Gastroesophageal sphincter (tissue), 4 donors: Measurements from ENCODE around the gene DHCR7. TPM values are rescaled to one million over a fixed set of nuclear protein-coding genes. Genes with fewer than 3 reads are reported as not detected.

Experiments used
- ATAC-seq: fragments of 150-250 bp; one replicate; pipeline ENCODE4 v1.9.1; 2016; ENCODE audit warnings: mild to moderate bottlenecking, moderate library complexity
- H3K27ac ChIP-seq, 4 donors: fragments of 200-600 bp; sonication (generic) in 3 of 4; 1 replicate in 3 of 4; 2 replicates in 1 of 4; pipeline ENCODE4 v1.5.1; 2016 to 2019
- H3K27me3 ChIP-seq: fragments of 200-600 bp; sonication (generic); one replicate; pipeline ENCODE4 v1.5.1; 2019
- H3K36me3 ChIP-seq, 2 donors: fragments of 200-600 bp; sonication (generic); one replicate each; pipeline ENCODE4 v1.5.1; 2019; ENCODE audit warnings: control low read depth in 1 of 2
- H3K4me1 ChIP-seq, 3 donors: fragments of 200-600 bp; sonication (generic); 1 replicate in 2 of 3; 2 replicates in 1 of 3; pipeline ENCODE4 v1.5.1; 2016 to 2019; ENCODE audit warnings: control low read depth in 2 of 3
- H3K4me3 ChIP-seq, 2 donors: fragments of 200-600 bp; sonication (generic); one replicate each; pipeline ENCODE4 v1.5.1; 2019; ENCODE audit warnings: mild to moderate bottlenecking in 1 of 2, moderate library complexity in 1 of 2
- H3K9me3 ChIP-seq, 3 donors: fragments of 200-600 bp; sonication (generic); one replicate each; pipeline ENCODE4 v1.5.1; 2017 to 2019; ENCODE audit warnings: control low read depth in 2 of 3
- EP300 ChIP-seq: sonication (generic); formaldehyde crosslinking; IDR thresholded peaks from one replicate; pipeline ENCODE4 v1.6.1; 2017; ENCODE audit warnings: antibody characterized with exemption, mild to moderate bottlenecking
- POLR2A ChIP-seq, 2 donors: fragments of 450-650 bp; IDR thresholded peaks; one replicate each; pipeline ENCODE4 v1.6.1; 2017; ENCODE audit warnings: antibody characterized with exemption in 2 of 2, mild to moderate bottlenecking in 2 of 2, moderate library complexity in 1 of 2
- POLR2AphosphoS5 ChIP-seq: sonication (generic); formaldehyde crosslinking; IDR thresholded peaks from one replicate; pipeline ENCODE4 v1.6.1; 2017; ENCODE audit warnings: antibody characterized with exemption
- WGBS, 2 donors: methylation state at CpG; one replicate each; pipeline ENCODE4 v1.1.5; 2018; ENCODE audit warnings: low coverage in 1 of 2; 5-methylcytosine and 5-hydroxymethylcytosine counted together
- total RNA-seq, 4 donors: library from RNA; depleted of rRNA; stranded (reverse); fragments of >200 nt; gene quantifications; one replicate each; pipeline ENCODE4 v1.1.0, GENCODE V29; 2016
- TF ChIP-seq, protein P1 (sequence below), 4 experiments: fragments of 200-600 bp in 2 of 4; fragments of 450-650 bp in 2 of 4; sonication (generic) in 1 of 4; IDR thresholded peaks; one replicate each; pipeline ENCODE4 v1.5.1; 2017 to 2019; ENCODE audit warnings: antibody characterized with exemption in 4 of 4, mild to moderate bottlenecking in 2 of 4, moderate library complexity in 2 of 4

The DHCR7 gene
- total RNA-seq, 4 donors from 2014 or later: 5.0 to 10.3 (median 8.0) TPM

DNA sequence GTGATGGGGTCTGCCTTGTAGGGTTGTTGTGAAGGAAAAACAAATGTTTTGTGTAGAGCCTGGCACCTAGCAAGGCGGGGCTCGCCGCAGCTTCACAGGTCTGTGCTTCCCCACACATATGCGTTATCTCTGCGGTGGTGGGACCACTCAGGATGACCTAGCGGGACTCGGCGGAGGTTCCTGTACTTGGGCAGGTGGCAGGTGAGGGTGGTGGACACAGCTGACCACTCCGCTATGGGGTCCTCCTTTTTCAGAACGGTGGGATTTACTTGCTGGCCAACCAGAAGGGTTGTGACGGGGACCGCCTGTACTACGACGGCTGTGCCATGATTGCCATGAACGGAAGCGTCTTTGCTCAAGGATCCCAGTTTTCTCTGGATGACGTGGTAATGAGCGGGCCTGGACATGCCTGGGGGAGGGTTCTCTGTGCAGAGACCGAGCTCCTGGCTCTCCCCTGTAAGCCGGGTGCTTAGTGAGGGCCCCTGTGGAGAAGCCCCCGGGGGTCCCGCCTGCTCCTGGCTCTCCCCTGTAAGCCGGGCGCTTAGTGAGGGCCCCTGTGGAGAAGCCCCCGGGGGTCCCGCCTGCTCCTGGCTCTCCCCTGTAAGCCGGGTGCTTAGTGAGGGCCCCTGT is 26.1 kb upstream of the DHCR7 start:
- no peaks in the 10 kb centered on the region for H3K27me3 ChIP-seq
- H3K4me3 ChIP-seq: no peak overlapping the region
- peaks cover 0 to 87% of the 10 kb centered on the region in 2 donors for H3K36me3 ChIP-seq
- no peak for ATAC-seq
- H3K4me1 ChIP-seq: no peaks in the 10 kb centered on the region
- H3K9me3 ChIP-seq: no peaks in the 10 kb centered on the region
- TF ChIP-seq EP300: no peak
- TF ChIP-seq POLR2A (IDR thresholded peaks at IDR 0.05): no peak
- 98 to 100% methylated on average over 2 to 8 of the region's 27 CpGs for WGBS, 2 donors
- no peak overlapping the region for H3K27ac ChIP-seq

DNA sequence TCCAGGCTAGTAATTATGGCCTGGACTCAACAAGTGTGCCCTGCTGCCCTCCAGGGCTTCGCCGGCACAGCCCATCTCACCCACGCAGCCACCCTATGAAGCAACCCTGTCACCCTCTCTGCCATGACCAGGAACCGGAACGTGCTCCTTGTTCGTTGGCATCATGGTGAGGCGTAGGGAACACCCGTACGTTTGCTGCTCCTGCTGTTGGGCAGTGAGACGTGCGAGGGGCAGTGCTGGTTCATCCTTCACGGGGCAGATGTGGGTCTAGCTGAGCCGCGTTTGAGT is 25.5 kb upstream of the DHCR7 start:
- Histone ChIP-seq H3K4me3 (no peak overlapping the region), H3K36me3 (peaks cover 0 to 81% of the 10 kb centered on the region in 2 donors), H3K27me3 (no peaks in the 10 kb centered on the region), H3K27ac (no peak overlapping the region), H3K4me1 (no peaks in the 10 kb centered on the region), H3K9me3 (no peaks in the 10 kb centered on the region)
- no CpG with 5 or more reads among the region's 14 CpGs for WGBS, 2 donors
- ATAC-seq: no peak
- TF ChIP-seq POLR2A (IDR thresholded peaks at IDR 0.05) (no peak), EP300 (no peak)

DNA sequence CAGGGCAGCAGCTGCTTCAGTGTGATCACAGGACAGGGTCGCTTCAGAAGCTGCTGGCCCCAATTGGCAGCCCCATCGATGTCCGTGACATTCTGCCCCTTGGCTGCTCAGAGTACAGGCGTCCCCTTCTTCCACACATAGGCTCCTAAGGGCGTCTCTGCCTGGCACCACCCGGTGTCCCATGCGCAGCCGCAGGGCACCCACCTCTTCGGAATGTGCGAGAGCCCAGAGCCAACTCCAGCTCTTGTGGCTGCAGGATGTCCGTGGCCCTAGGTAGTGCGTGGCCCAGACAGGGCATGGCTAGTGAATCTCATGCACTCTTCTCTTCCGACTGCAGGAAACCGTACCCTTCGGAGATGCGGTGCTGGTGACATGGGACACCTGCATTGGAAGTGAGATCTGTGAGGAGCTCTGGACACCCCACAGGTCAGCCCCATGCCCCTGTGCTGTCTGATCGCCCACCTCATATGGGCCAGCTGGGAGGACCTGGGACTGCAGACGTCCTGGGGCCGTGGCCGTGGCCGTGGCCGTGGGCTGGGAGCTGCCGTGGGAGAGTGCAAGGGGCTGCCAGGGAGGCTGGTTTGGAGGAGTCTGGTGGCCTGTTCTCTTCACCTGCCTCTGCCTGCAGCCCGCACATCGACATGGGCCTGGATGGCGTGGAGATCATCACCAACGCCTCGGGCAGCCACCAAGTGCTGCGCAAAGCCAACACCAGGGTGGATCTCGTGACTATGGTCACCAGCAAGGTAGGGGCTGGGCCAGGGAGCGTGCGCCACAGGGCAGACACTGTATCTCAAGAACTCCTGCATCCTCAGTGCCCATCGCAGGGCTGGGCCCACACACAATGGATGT is 25.0 kb upstream of the DHCR7 start:
- Histone ChIP-seq H3K36me3 (peaks cover 0 to 76% of the 10 kb centered on the region in 2 donors), H3K27ac (no peak overlapping the region), H3K4me1 (no peaks in the 10 kb centered on the region), H3K9me3 (no peaks in the 10 kb centered on the region), H3K27me3 (no peaks in the 10 kb centered on the region), H3K4me3 (no peak overlapping the region)
- TF ChIP-seq EP300: no peak
- TF ChIP-seq POLR2AphosphoS5: no peak
- no peak for TF ChIP-seq POLR2A (IDR thresholded peaks at IDR 0.05)
- TF ChIP-seq, protein P1, sequence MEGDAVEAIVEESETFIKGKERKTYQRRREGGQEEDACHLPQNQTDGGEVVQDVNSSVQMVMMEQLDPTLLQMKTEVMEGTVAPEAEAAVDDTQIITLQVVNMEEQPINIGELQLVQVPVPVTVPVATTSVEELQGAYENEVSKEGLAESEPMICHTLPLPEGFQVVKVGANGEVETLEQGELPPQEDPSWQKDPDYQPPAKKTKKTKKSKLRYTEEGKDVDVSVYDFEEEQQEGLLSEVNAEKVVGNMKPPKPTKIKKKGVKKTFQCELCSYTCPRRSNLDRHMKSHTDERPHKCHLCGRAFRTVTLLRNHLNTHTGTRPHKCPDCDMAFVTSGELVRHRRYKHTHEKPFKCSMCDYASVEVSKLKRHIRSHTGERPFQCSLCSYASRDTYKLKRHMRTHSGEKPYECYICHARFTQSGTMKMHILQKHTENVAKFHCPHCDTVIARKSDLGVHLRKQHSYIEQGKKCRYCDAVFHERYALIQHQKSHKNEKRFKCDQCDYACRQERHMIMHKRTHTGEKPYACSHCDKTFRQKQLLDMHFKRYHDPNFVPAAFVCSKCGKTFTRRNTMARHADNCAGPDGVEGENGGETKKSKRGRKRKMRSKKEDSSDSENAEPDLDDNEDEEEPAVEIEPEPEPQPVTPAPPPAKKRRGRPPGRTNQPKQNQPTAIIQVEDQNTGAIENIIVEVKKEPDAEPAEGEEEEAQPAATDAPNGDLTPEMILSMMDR (IDR thresholded peaks at IDR 0.05): no peak
- 100% methylated on average over 5 of the region's 33 CpGs; no CpG with 5 or more reads in 1 of the 2 donors for WGBS, 2 donors
- no peak for ATAC-seq

DNA sequence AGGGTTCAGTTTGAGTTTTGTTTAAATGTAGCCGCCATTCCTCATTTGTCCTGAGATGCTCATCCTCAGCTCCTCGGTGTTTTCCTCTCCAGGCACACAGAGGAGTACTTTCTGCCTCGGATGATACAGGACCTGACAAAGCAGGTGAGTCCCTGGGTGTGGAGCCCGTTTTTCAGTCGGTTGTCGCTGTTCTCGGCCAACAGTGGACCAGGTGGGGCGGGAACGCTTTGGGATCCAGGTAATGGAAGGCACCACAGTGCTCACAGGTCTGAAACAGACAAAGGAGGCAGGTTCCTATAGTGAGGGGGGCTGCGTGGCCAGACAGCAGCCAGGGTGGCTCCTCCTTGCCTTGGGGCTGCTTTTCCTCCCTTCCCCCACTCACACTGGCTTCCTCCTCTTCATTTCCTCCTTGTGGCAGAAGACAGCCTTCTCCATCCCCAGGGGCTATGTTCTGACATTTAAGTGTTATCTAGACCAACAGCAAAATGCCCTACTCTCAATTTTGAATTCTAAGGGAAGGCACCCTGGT is 24.2 kb upstream of the DHCR7 start:
- 100% methylated on average over 1 of the region's 10 CpGs; no CpG with 5 or more reads in 1 of the 2 donors for WGBS, 2 donors
- H3K9me3 ChIP-seq: no peaks in the 10 kb centered on the region
- H3K36me3 ChIP-seq: peaks cover 0 to 74% of the 10 kb centered on the region in 2 donors
- no peaks in the 10 kb centered on the region for H3K27me3 ChIP-seq
- TF ChIP-seq, protein P1 (IDR thresholded peaks at IDR 0.05): no peak
- TF ChIP-seq EP300: no peak
- TF ChIP-seq POLR2AphosphoS5: no peak
- no peak for TF ChIP-seq POLR2A (IDR thresholded peaks at IDR 0.05)
- no peak overlapping the region for H3K27ac ChIP-seq
- no peak overlapping the region for H3K4me3 ChIP-seq
- no peaks in the 10 kb centered on the region for H3K4me1 ChIP-seq
- ATAC-seq: no peak

DNA sequence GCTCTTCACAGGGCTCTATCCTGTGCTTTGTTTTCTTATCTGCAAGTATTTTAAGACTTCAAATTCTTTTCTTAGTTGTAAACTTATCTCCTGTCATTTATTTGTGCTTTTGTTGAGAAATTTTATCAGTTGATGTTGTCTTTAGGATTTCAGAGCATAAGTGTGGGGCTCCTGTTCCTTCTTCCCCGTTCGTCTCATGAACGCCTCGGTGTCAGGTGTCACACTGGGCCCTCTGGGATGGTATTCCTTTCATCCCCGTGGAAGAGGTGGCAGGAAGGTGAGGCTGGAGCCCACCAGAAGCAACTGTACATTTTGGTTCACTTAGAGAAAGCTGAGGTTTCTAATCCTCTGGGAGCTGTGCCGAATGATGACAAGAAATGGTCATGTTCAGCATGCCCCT is 22.8 kb upstream of the DHCR7 start:
- 67% methylated on average over 6 of the region's 6 CpGs; no CpG with 5 or more reads in 1 of the 2 donors for whole genome bisulfite sequencing, 2 donors

More for the DNA sequence above, 22.8 kb upstream of the DHCR7 start:
- Histone ChIP-seq H3K4me1 (no peaks in the 10 kb centered on the region), H3K4me3 (no peak overlapping the region), H3K9me3 (no peaks in the 10 kb centered on the region), H3K36me3 (peaks cover 0 to 74% of the 10 kb centered on the region in 2 donors), H3K27me3 (no peaks in the 10 kb centered on the region), H3K27ac (no peak overlapping the region)
- no peak for TF ChIP-seq POLR2A (IDR thresholded peaks at IDR 0.05)
- TF ChIP-seq POLR2AphosphoS5: no peak
- TF ChIP-seq EP300: no peak
- TF ChIP-seq, protein P1 (IDR thresholded peaks at IDR 0.05): no peak
- ATAC-seq: no peak
